K562 (cell line): Measurements from ENCODE around the gene FAM89B. TPM values are rescaled to one million over a fixed set of nuclear protein-coding genes. Genes with fewer than 3 reads are reported as not detected.

Experiments
- ATAC-seq: fragments of 200-7000 bp; cut with Tn5 transposase; 3 replicates; pipeline ENCODE4 v1.9.1; 2020; ENCODE audit warnings: moderate library complexity
- BruUV-seq: library from RNA; stranded (reverse); fragments of 400-500 nt; replicated peaks from 2 replicates; lab custom pipeline; 2021; lab: Mats Ljungman, UMichigan
- CTCF ChIA-PET: fragments of 300-600 bp; formaldehyde crosslinking; extraction: SDS; loops from one replicate; lab custom pipeline; 2021; ENCODE audit warnings: low intra/inter-chr PET ratio; lab: Yijun Ruan, JAX
- POLR2A ChIA-PET: fragments of 300-600, 350-650 bp; sonication (Branson Sonifier 250); formaldehyde crosslinking; extraction: SDS; loops from one replicate; lab custom pipeline; 2021; ENCODE audit warnings: antibody characterized with exemption, inconsistent platforms; lab: Yijun Ruan, JAX
- DNase-seq, 4 experiments: peaks; one replicate each; pipeline versions ENCODE4 v3.0.0 to v3.0.0-alpha.2; 2011 to 2018; ENCODE audit warnings: low spot score in 3 of 4, mixed read lengths in 3 of 4; ENCODE audit errors: extremely low read depth in 1 of 4
- FAIRE-seq: peaks from 2 replicates; lab custom pipeline; 2011; peaks lifted over from hg19 to GRCh38; lab: Jason Lieb, UNC
- H2AFZ ChIP-seq: 2 replicates; pipeline ENCODE4 v1.6.0; 2011; ENCODE audit warnings: low read depth, low read length, control low read depth, inconsistent platforms
- H3K27ac ChIP-seq: fragments of 200-600 bp; 3 replicates; pipeline ENCODE4 v1.8.0; 2011; ENCODE audit warnings: low read depth, mild to moderate bottlenecking, control low read depth, inconsistent platforms, low read length, moderate library complexity, mixed read lengths; ENCODE audit errors: extremely low read depth
- H3K27me3 ChIP-seq, 2 experiments: fragments of 300-600 bp in 1 of 2; 2 replicates in 1 of 2; 3 replicates in 1 of 2; pipeline versions ENCODE4 v1.6.0 to v1.8.0; 2011; ENCODE audit warnings: inconsistent platforms in 2 of 2, low read length in 2 of 2, mild to moderate bottlenecking in 1 of 2, mixed read lengths in 1 of 2, moderate library complexity in 1 of 2; ENCODE audit not compliant: control insufficient read depth in 2 of 2, insufficient read depth in 2 of 2
- H3K36me3 ChIP-seq: fragments of 300-600 bp; 3 replicates; pipeline ENCODE4 v1.8.0; 2011; ENCODE audit warnings: mild to moderate bottlenecking, low read length, inconsistent platforms; ENCODE audit not compliant: control insufficient read depth, insufficient read depth
- H3K4me1 ChIP-seq, 2 experiments: fragments of 200-600 bp in 1 of 2; replicated peaks in 1 of 2; 2 replicates in 1 of 2; 3 replicates in 1 of 2; pipeline versions ENCODE4 v1.5.1 to v1.8.0; 2011; ENCODE audit warnings: inconsistent platforms in 2 of 2, low read length in 2 of 2, mild to moderate bottlenecking in 1 of 2, mixed read lengths in 1 of 2, moderate library complexity in 1 of 2; ENCODE audit not compliant: control insufficient read depth in 2 of 2, insufficient read depth in 2 of 2
- H3K4me2 ChIP-seq: 2 replicates; pipeline ENCODE4 v1.6.1; 2011; ENCODE audit warnings: low read length, control low read depth, inconsistent platforms, mixed read lengths; ENCODE audit not compliant: insufficient read depth
- H3K4me3 ChIP-seq: fragments of 200-600 bp; sonication (generic), shearing (Covaris generic); 2 replicates; pipeline ENCODE4 v1.5.1; 2016; ENCODE audit warnings: control low read depth, inconsistent platforms
- H3K79me2 ChIP-seq: fragments of 200-600 bp; 3 replicates; pipeline ENCODE4 v1.8.0; 2011; ENCODE audit warnings: low read length, inconsistent platforms; ENCODE audit not compliant: control insufficient read depth, insufficient read depth
- H3K9ac ChIP-seq, 2 experiments: 2 replicates each; pipeline versions ENCODE4 v1.6.0 to v1.6.1; 2011; ENCODE audit warnings: low read depth in 2 of 2, low read length in 2 of 2, control low read depth in 1 of 2, inconsistent platforms in 1 of 2, mild to moderate bottlenecking in 1 of 2, mixed read lengths in 1 of 2; ENCODE audit not compliant: insufficient read depth in 1 of 2
- H3K9me1 ChIP-seq: one replicate; pipeline ENCODE4 v1.6.0; 2011; ENCODE audit warnings: inconsistent platforms, mild to moderate bottlenecking, low read length, moderate library complexity; ENCODE audit not compliant: control insufficient read depth, insufficient read depth
- H3K9me3 ChIP-seq: replicated peaks from 2 replicates; pipeline ENCODE4 v1.5.1; 2011; ENCODE audit warnings: low read depth, low read length, inconsistent platforms; ENCODE audit not compliant: control insufficient read depth, insufficient read depth
- H4K20me1 ChIP-seq: replicated peaks from 2 replicates; pipeline ENCODE4 v1.6.1; 2011; ENCODE audit warnings: low read length, inconsistent platforms, mixed read lengths; ENCODE audit not compliant: control insufficient read depth, insufficient read depth
- CBX3 ChIP-seq, 2 experiments: IDR thresholded peaks; 1 replicate in 1 of 2; 2 replicates in 1 of 2; pipeline ENCODE4 v1.6.1; 2012; ENCODE audit warnings: inconsistent platforms in 2 of 2, low read length in 2 of 2, borderline replicate concordance in 1 of 2, control low read depth in 1 of 2
- DIDO1 ChIP-seq: fragments of 450-650 bp; IDR thresholded peaks from 2 replicates; pipeline ENCODE4 v1.6.1; 2016; ENCODE audit warnings: low read depth, missing biosample characterization, missing genetic modification characterization
- EGR1 ChIP-seq: fragments of 450-650 bp; conservative IDR thresholded peaks from 2 replicates; pipeline ENCODE4 v1.6.1; 2017; ENCODE audit warnings: mild to moderate bottlenecking
- FOSL1 ChIP-seq: fragments of 200-800 bp; sonication (Bioruptor generic); conservative IDR thresholded peaks from 2 replicates; pipeline ENCODE4 v1.6.1; 2016; ENCODE audit warnings: missing genetic modification characterization, missing compliant biosample characterization
- MCM5 ChIP-seq: fragments of 450-650 bp; IDR thresholded peaks from 2 replicates; pipeline ENCODE4 v1.6.1; 2016; ENCODE audit warnings: low read depth
- NRF1 ChIP-seq, 2 experiments: fragments of 450-650 bp; IDR thresholded peaks in 1 of 2; conservative IDR thresholded peaks in 1 of 2; 2 replicates each; pipeline ENCODE4 v1.6.1; 2014; ENCODE audit warnings: mild to moderate bottlenecking in 2 of 2
- PHF20 ChIP-seq: fragments of 450-650 bp; IDR thresholded peaks from 2 replicates; pipeline ENCODE4 v1.6.1; 2018; ENCODE audit not compliant: partially characterized antibody
- SRSF3 ChIP-seq: fragments of 200-400 bp; formaldehyde crosslinking; IDR thresholded peaks from 2 replicates; pipeline ENCODE4 v1.6.1; 2016; ENCODE audit warnings: mild to moderate bottlenecking, low read length, moderate library complexity; ENCODE audit not compliant: insufficient read depth
- TAF9B ChIP-seq: fragments of 450-650 bp; IDR thresholded peaks from 2 replicates; pipeline ENCODE4 v1.6.1; 2018; ENCODE audit warnings: mild to moderate bottlenecking; ENCODE audit not compliant: partially characterized antibody
- ZBTB7A ChIP-seq: IDR thresholded peaks from 2 replicates; pipeline ENCODE4 v1.6.1; 2011; ENCODE audit warnings: low read depth, mild to moderate bottlenecking, low read length, moderate library complexity, borderline replicate concordance; ENCODE audit not compliant: control insufficient read depth
- WGBS: fragments of 100-300 bp; shearing (Covaris generic); methylation state at CpG from one replicate; pipeline ENCODE4 v1.1.6; 2016; ENCODE audit warnings: low coverage, mixed read lengths; ENCODE audit not compliant: insufficient coverage; ENCODE audit errors: missing lambda C conversion rate; 5-methylcytosine and 5-hydroxymethylcytosine counted together
- in situ Hi-C: fragments of 300-500 bp; cut with MboI; formaldehyde crosslinking; loops from 4 replicates; pipeline ENCODE4 v1.15.0; 2018; ENCODE audit warnings: inconsistent platforms, mixed read lengths
- intact Hi-C: fragments of 100-400 bp; cut with micrococcal nuclease; formaldehyde crosslinking; loops from 2 replicates; pipeline ENCODE4 v1.14.2; 2022
- polyA plus RNA-seq, 8 experiments: library from polyadenylated mRNA; depleted of rRNA in 4 of 8; stranded (reverse) in 5 of 8; unstranded in 3 of 8; fragments of >200 nt; fragmentation: Nextera tagmentation in 2 of 8; fragmentation: Illumina TruSeq in 1 of 8; extraction: Ambion mirVana in 2 of 8; extraction: Trizol in 1 of 8; gene quantifications; 2 replicates each; pipeline versions ENCODE4 v1.2.1 to v1.2.3, GENCODE V29; 2011 to 2014; ENCODE audit warnings: inconsistent platforms in 1 of 8, missing spikeins in 1 of 8
- total RNA-seq, 7 experiments: library from RNA; depleted of rRNA in 6 of 7; stranded (reverse); fragments of >200 nt in 6 of 7; fragmentation: Illumina TruSeq in 2 of 7; extraction: Trizol in 2 of 7; gene quantifications; 2 replicates each; pipeline versions ENCODE4 v1.2.1 to v1.2.3, GENCODE V29; 2011 to 2021; ENCODE audit warnings: low replicate concordance in 1 of 7
- TF ChIP-seq, protein P1 (sequence below), 2 experiments: fragments of 450-650 bp; formaldehyde crosslinking in 1 of 2; IDR thresholded peaks; 2 replicates each; pipeline versions ENCODE4 v1.4.0 to v1.6.1; 2014 to 2020; ENCODE audit warnings: mild to moderate bottlenecking in 2 of 2, borderline replicate concordance in 1 of 2, low read depth in 1 of 2

The FAM89B gene
- total and polyA plus RNA-seq, 9 of the 15 experiments (the other 6 are each of a cell fraction or from before 2014, with no cell fraction given): 0.32 to 27.6 (median 11.9) TPM

DNA sequence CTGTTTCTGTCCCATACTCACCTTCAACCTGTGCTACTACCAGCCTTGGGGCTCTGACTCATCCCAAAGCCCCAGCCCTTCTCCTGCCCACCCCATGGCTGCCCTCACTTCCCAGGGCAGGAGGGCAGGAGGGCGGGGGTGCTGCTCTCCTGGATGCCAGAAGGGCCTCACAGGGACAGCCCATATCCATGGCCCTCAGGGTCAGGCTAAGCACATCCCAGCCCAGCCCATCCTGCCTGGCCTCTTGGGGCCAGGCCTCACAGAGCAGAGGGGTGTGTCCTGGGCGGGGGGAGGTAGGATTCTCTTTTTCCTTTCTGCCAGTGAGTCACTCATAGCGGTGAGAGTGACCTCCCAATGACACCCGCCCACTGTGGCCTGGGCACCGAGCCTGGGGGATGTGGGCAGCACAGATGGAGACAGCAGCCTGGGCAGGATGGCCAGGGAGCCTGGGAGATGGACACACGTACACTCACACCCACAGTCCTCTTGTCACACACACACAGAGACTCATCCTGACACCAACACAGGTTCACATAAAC is 16.6 kb upstream of the FAM89B start (continued):
- TF ChIP-seq DIDO1 (tag): no peak
- TF ChIP-seq CBX3 (IDR thresholded peaks at IDR 0.05; ENCODE audit: borderline replicate concordance in 1 of 2, low read length in 2 of 2): no peak
- no peak for TF ChIP-seq PHF20
- no peak for TF ChIP-seq ZBTB7A
- TF ChIP-seq TAF9B: no peak
- TF ChIP-seq MCM5: no peak
- TF ChIP-seq EGR1: peak; percentile 47; the same call in 1 of the 2 replicates
- no peak for TF ChIP-seq SRSF3
- TF ChIP-seq NRF1 (conservative IDR thresholded peaks at IDR 0.05 in 1 of 2, IDR thresholded peaks at IDR 0.05 in 1 of 2): no peak
- TF ChIP-seq FOSL1 (tag): peak; percentile 64

- no peaks in the 10 kb centered on the region for H3K9me1 ChIP-seq
- peak overlapping the region; percentile 41; the same call in 1 of the 2 replicates for H3K4me3 ChIP-seq
- H3K27me3 ChIP-seq: no peaks in the 10 kb centered on the region
- FAIRE-seq (peak; percentile 54), ATAC-seq (no peak), DNase-seq (no peak)
- peak overlapping the region; percentile 56 for H2AFZ ChIP-seq
- no peak overlapping the region; a peak in 2 of 4 replicates for H3K9ac ChIP-seq
- no TSS peak for BruUV-seq
- H3K9me3 ChIP-seq: no peaks in the 10 kb centered on the region
- in situ Hi-C loops (no loop called here), intact Hi-C loops (no loop called here)
- ChIA-PET POLR2A (interaction anchor here (0.6 to 1.7 kb wide), 6 partner anchors 26 to 295 kb away, joined by 3 to 9 read pairs (median 4); partner anchors contain the start of genes MALAT1 and POLA2), CTCF (no interaction called here)
- WGBS: 73% methylated on average over 12 of the region's 12 CpGs
- H3K4me1 ChIP-seq: peaks cover 69 to 90% of the 10 kb centered on the region in 2 experiments
- H3K36me3 ChIP-seq: no peaks in the 10 kb centered on the region
- no peak overlapping the region; the same call in 1 of the 2 replicates for H3K4me2 ChIP-seq
- 0 out of 2 replicates have a peak, but pooled peaks cover 3% of the 10 kb centered on the region for H4K20me1 ChIP-seq
- peak overlapping the region; percentile 40; the same call in 2 of the 3 replicates for H3K27ac ChIP-seq
- H3K79me2 ChIP-seq: no peaks in the 10 kb centered on the region
- TF ChIP-seq, protein P1, sequence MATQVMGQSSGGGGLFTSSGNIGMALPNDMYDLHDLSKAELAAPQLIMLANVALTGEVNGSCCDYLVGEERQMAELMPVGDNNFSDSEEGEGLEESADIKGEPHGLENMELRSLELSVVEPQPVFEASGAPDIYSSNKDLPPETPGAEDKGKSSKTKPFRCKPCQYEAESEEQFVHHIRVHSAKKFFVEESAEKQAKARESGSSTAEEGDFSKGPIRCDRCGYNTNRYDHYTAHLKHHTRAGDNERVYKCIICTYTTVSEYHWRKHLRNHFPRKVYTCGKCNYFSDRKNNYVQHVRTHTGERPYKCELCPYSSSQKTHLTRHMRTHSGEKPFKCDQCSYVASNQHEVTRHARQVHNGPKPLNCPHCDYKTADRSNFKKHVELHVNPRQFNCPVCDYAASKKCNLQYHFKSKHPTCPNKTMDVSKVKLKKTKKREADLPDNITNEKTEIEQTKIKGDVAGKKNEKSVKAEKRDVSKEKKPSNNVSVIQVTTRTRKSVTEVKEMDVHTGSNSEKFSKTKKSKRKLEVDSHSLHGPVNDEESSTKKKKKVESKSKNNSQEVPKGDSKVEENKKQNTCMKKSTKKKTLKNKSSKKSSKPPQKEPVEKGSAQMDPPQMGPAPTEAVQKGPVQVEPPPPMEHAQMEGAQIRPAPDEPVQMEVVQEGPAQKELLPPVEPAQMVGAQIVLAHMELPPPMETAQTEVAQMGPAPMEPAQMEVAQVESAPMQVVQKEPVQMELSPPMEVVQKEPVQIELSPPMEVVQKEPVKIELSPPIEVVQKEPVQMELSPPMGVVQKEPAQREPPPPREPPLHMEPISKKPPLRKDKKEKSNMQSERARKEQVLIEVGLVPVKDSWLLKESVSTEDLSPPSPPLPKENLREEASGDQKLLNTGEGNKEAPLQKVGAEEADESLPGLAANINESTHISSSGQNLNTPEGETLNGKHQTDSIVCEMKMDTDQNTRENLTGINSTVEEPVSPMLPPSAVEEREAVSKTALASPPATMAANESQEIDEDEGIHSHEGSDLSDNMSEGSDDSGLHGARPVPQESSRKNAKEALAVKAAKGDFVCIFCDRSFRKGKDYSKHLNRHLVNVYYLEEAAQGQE (IDR thresholded peaks at IDR 0.05; ENCODE audit: borderline replicate concordance): no peak
- TF ChIP-seq, protein P1 (CRISPR knock-in tag; IDR thresholded peaks at IDR 0.05; ENCODE audit: low read depth): no peak
Observed at GRCh38 chr11:65556470-65557279, 15.7 kb upstream of the FAM89B start.
